MCF 10A (cell line): ENCODE data around the gene SCD. TPM values are rescaled to one million over a fixed set of nuclear protein-coding genes. Genes with fewer than 3 reads are reported as not detected.

Source experiments
- BruUV-seq: library from RNA; stranded (reverse); fragments of 400-500 nt; replicated peaks from 2 replicates; lab custom pipeline; 2021; lab: Mats Ljungman, UMichigan
- CTCF ChIA-PET: fragments of 300-600 bp; sonication (Branson Sonifier 250); formaldehyde crosslinking; extraction: SDS; loops from one replicate; lab custom pipeline; 2021; ENCODE audit warnings: antibody characterized with exemption, inconsistent platforms; lab: Yijun Ruan, JAX
- POLR2A ChIA-PET: fragments of 300-600, 350-650 bp; sonication (Branson Sonifier 250); formaldehyde crosslinking; extraction: SDS; loops from one replicate; lab custom pipeline; 2020; ENCODE audit warnings: antibody characterized with exemption, inconsistent platforms; lab: Yijun Ruan, JAX
- DNase-seq: peaks from one replicate; pipeline ENCODE4 v3.0.0-alpha.2; 2018; ENCODE audit not compliant: unreplicated experiment
- H3K27ac Mint-ChIP-seq: one replicate; pipeline ENCODE4 v1.8.0; 2022; ENCODE audit warnings: mild to moderate bottlenecking, low read depth, mixed read lengths; ENCODE audit not compliant: unreplicated experiment
- H3K27me3 Mint-ChIP-seq: one replicate; pipeline ENCODE4 v1.8.0; 2022; ENCODE audit warnings: mixed read lengths; ENCODE audit not compliant: insufficient read depth, unreplicated experiment
- H3K36me3 Mint-ChIP-seq: one replicate; pipeline ENCODE4 v1.8.0; 2022; ENCODE audit warnings: mild to moderate bottlenecking, moderate library complexity, mixed read lengths; ENCODE audit not compliant: insufficient read depth, unreplicated experiment
- H3K4me1 Mint-ChIP-seq: one replicate; pipeline ENCODE4 v1.8.0; 2022; ENCODE audit warnings: mixed read lengths; ENCODE audit not compliant: insufficient read depth, unreplicated experiment
- H3K4me3 Mint-ChIP-seq: one replicate; pipeline ENCODE4 v1.8.0; 2022; ENCODE audit warnings: mild to moderate bottlenecking, moderate library complexity, mixed read lengths; ENCODE audit not compliant: unreplicated experiment
- H3K9me3 Mint-ChIP-seq: one replicate; pipeline ENCODE4 v1.8.0; 2022; ENCODE audit warnings: mixed read lengths; ENCODE audit not compliant: unreplicated experiment
- CTCF ChIP-seq: fragments of 200-600 bp; IDR thresholded peaks from one replicate; pipeline ENCODE4 v1.8.0; 2022; ENCODE audit warnings: antibody characterized with exemption, mild to moderate bottlenecking; ENCODE audit not compliant: unreplicated experiment
- intact Hi-C: fragments of 100-400 bp; cut with micrococcal nuclease; formaldehyde crosslinking; loops from 2 replicates; pipeline ENCODE4 v1.14.1; 2022
- total RNA-seq: library from RNA; stranded (reverse); gene quantifications from 2 replicates; pipeline ENCODE4 v1.2.3, GENCODE V29; 2022

Gene SCD
- total RNA-seq, 1 experiment from 2014 or later = 179 TPM

GRCh38 chr10:100342627-100342972, 4.4 kb upstream of the SCD start:
- H3K36me3 Mint-ChIP-seq = peaks cover 6% of the 10 kb centered on the region
- peaks cover 15% of the 10 kb centered on the region for H3K4me1 Mint-ChIP-seq
- CTCF ChIA-PET = interaction anchor here (0.6 to 19.8 kb wide), 28 partner anchors 8 to 535 kb away, joined by 3 to 372 read pairs (median 4); no protein-coding TSS in a partner anchor
- no peak for TF ChIP-seq CTCF
- POLR2A ChIA-PET = interaction anchor here (0.7 to 16.6 kb wide), 3 partner anchors 23 to 90 kb away, joined by 3 to 493 read pairs (median 261); no protein-coding TSS in a partner anchor
- no peak overlapping the region for H3K4me3 Mint-ChIP-seq
- H3K27me3 Mint-ChIP-seq = no peaks in the 10 kb centered on the region
- no peak for DNase-seq
- no peaks in the 10 kb centered on the region for H3K9me3 Mint-ChIP-seq
- H3K27ac Mint-ChIP-seq = no peak overlapping the region
- BruUV-seq = no TSS peak
- intact Hi-C loops = loop anchor here (1.0 kb wide), 4 partner anchors 32 to 166 kb away; no protein-coding TSS in a partner anchor

- BruUV-seq = no TSS peak
- Mint-ChIP-seq H3K36me3 (peaks cover 7% of the 10 kb centered on the region), H3K4me1 (peaks cover 32% of the 10 kb centered on the region), H3K27ac (no peak overlapping the region), H3K27me3 (no peaks in the 10 kb centered on the region), H3K9me3 (no peaks in the 10 kb centered on the region), H3K4me3 (no peak overlapping the region)
- intact Hi-C loops = no loop called here
- TF ChIP-seq CTCF = no peak
- POLR2A ChIA-PET = interaction anchor here (4.3 to 16.6 kb wide), 3 partner anchors 21 to 87 kb away, joined by 33 to 493 read pairs (median 261); no protein-coding TSS in a partner anchor
- DNase-seq = no peak
- CTCF ChIA-PET = interaction anchor here (0.5 to 19.8 kb wide), 16 partner anchors 8 to 550 kb away, joined by 3 to 372 read pairs (median 3); no protein-coding TSS in a partner anchor
Measured at GRCh38 chr10:100344241-100344788, 2.7 kb upstream of the SCD start.

- BruUV-seq = TSS peak; percentile 72
- peak; percentile 44 for DNase-seq
- Mint-ChIP-seq H3K27me3 (no peaks in the 10 kb centered on the region), H3K4me3 (peak overlapping the region; percentile 97), H3K36me3 (peaks cover 15% of the 10 kb centered on the region), H3K27ac (peak overlapping the region; percentile 43), H3K9me3 (no peaks in the 10 kb centered on the region), H3K4me1 (peaks cover 46% of the 10 kb centered on the region)
- no peak for TF ChIP-seq CTCF
- intact Hi-C loops = loop anchor here (2.0 kb wide), 1 partner anchor 25 kb away; no protein-coding TSS in a partner anchor
- ChIA-PET POLR2A (interaction anchor here (0.8 to 16.6 kb wide), 10 partner anchors 11 to 136 kb away, joined by 3 to 493 read pairs (median 8); partner anchors contain the start of gene BLOC1S2), CTCF (interaction anchor here (0.6 to 19.8 kb wide), 10 partner anchors 24 to 705 kb away, joined by 3 to 372 read pairs (median 4); no protein-coding TSS in a partner anchor)
Measured at GRCh38 chr10:100345570-100346330, 1.3 kb upstream of the SCD start.
